Measurements from ENCODE around the gene C1orf87.
A peak's percentile ranks its signal among the peaks of the same experiment; 100 is the strongest.
"Not testable (repeated sequence)": the region's sequence is repeated elsewhere in the genome, so short reads cannot be mapped to it uniquely, and the experiment has no call there.

C1orf87 gene

DNA sequence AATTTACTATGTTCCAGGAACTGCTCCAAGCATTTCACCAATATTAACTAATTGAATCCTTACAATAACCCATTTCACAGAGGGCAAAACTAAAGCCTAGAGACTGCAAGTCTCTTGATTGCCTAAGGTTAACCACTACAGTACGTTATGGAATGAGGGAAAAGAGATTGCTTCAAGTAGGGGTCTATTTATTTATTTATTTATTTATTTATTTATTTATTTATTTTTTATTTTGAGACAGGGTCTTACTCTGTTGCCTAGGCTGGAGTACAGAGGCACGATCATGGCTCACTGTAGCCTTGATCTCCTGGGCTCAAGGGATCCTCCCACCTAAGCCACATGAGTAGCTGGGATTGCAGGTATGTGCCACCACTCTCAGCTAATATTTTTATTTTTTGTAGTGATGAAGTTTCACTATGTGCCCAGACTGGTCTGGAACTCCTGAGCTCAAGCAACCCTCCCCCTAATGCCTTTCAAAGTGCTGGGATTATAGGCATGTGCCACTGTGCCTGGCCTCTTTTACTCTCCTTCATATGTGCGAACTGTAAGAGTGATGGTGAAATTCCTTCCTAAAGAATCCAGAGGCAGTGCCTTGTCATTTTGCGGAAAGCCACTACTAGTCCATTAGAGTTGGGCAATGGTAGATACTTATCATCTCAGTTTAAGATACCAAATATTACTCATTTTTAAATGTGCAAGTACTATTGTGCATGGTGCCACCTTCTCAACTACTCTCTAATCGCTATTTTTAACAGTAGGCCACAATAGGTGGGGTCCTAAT lies 81.3 kb downstream of the C1orf87 start:
- DNase-seq = no peak

DNA sequence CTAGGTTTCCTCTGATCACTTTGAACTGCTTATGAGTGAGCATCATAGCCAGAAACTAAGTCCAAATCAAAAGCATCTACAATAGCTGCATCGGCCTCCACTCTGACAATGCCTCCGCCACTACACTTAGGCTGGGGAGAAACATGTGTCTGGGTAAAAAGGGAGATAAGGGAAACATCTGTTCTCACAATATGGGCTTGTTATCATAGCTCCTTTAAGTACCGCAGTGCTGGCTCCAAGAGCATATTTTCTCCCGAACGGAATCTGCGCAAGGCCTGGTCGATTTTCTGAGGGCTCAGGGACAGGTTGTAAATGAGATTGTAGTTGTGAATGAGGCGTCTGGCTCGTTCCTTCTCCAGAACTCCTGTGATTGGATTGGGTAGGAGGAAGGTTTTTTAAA lies 83.1 kb downstream of the C1orf87 start:
- no peak for DNase-seq

DNA sequence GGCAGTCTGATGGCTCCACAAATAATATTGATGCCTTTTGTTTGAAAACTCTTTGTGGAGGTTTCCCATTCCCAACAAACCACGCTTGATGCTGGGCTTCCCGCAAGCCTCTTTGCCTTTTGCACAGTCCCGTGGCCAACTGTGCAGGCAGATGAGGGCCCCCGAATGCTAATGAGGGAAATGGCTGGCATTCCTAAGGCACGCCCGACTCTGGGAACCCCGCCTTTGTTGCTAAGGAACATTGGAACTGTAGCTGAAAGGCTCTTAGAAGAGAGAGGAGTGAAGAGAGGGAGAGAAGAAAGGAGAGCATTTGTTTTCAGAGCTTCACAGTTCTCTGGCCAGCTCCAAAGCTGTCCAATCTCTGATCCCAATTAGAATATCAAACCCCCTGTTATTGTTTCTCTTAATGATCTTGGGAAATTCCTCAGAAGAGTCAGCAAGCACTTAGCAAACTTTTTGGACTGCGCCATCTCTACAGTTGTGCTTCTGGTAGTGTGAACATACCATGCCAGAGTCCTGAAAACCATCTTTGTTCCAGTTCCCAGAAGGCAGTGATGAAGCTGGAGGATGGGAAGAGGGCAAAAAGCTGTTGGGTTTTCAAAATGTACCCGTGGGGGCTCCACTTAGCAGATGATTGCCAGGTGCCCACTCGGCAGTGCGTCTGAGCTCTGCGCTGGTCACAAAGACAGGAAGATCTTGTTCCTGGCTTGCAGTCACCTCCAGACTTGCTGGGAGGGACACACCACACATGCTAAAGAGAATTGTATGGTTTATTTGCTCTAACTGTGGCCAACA lies 86.9 kb downstream of the C1orf87 start:
- DNase-seq = no peak

DNA sequence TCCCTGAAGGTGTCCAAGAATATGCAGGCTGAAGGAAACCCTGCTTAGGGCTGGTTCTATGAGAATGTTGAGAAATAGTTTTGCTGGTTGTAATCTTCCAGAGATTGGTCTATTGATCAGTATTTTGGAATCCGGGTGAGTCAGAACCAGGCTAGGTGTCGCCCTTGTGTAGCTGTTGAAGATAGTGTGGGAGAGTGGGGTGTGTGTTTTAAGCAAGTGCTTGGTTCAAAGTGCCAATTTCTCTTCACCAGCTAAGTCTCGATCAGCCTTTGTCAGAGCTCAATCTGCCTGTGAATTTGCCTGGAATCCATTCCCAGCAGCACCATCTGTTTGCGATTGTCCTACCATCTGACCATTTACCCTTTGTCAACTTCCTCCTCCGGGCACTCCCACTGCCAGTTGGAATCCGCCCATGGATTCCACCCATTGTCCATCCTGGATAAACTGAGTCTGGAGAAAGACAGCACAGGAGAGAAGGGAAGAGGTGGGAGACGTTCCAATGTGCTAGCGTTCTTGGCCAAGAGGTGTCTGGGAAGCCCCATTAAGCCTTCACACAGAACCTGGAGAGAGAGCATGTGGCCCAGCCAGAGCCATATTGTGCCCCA lies 87.6 kb downstream of the C1orf87 start:
- no peak for DNase-seq

DNA sequence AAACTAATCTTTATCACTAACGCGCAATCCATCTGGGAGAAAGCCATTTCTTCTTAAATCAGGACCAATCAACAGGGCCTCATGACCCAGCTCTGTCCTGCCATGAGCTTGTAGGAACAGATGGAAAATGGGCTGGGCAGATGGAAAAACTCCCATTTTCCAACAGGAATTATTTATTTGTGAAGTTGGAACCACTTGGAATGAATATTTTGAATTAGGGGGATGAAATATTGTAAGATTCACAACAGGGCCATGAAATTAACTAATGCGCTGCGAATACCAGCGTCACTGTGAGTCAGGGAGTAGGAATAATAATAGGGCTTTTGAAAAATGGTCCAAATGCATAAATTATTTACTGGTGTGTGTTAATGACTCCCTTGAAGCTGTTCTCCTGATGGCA lies 93.9 kb downstream of the C1orf87 start:
- no peak for DNase-seq

DNA sequence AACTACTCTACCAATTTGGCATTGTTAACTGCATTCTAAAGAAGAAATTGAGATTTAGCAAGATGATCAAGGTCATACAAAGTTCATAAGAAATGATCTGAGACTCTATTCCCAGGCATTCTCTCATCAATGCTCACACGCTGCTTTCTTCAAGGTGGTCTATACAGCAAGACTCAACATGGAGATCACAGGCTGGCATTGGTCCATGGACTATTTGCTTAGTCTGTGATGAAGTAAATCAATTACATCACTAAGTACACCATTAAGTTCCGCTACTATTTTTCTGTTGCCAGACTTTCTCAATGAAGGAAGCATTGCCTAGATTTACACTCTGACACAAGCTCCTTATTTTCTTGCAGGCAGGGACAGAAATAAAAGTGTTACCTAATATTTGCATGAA lies 95.1 kb downstream of the C1orf87 start:
- DNase-seq = no peak

DNA sequence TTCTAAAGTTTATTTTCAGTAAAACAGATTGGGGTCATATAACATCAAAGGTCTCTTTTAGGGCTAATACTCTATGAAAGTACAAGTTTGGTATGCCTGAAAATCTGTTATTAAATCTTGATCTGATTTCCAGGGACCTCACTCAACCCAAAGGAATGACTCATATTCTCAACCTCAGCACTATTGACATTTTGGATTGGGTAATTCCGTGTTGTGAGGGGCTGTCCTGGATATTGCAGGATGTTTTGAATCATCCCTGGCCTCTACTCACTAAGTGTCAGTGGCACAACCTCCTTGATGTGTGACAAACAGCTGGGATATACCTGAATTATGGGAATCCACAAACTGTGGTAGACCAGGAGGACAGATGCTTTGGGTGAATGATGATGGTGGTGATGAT lies 95.5 kb downstream of the C1orf87 start:
- no peak for DNase-seq

DNA sequence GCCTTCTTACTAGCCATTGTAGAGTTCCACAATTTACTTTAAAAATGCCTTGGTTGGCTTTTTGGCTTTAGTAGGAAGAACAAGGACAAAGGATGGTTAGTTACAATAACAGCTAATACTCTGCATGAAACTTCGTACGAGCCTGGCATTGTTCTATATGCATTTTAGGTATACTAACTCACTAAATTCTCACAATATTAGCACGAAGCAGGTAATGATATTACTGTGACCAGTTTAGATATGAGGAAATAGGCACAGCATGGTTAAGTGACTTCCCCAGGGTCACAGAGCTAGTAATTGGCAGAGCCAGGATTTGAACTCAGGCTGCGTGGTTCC lies 96.5 kb downstream of the C1orf87 start:
- no peak for DNase-seq

DNA sequence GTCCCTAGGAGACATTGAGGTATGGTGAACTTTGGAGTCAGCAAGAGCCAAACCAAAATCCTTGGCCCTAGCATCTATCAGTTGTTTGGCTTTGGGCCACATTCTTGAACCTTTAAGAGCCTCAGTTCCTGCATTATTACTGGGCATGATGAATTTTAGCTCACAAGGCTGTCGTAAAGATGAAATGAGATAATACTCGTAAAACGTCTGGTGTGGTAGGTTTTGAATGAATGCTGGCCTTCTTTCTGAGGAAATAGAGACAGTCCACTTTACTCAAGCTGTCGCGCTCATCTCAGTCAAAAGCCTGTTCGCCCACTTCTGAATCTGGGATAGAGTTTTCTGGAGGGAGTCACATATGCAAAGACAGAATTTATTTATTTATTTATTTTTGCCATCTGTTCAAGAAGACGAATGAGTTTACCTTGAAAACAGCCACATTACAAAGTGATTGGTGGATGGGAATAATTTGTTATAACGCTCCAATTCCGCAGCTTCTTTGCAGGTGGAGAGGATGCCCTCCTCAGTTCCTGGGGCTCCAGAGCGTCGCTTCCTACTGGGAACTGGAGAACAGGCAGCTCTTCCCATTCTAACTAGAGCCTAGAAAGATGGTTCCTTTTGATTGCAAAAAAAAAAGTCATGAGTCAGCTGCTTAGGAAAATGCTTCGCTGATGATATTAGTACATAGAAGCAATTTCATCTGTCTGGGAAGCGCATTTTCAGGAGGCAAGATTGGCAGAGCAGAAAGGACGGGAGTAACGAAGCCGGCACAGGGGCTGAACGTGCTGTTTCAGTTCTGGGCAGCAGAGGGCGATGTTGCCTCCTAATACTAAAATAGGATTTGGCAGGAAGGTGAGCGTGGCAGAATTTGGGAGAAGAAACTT lies 97.1 kb downstream of the C1orf87 start:
- no peak for DNase-seq

DNA sequence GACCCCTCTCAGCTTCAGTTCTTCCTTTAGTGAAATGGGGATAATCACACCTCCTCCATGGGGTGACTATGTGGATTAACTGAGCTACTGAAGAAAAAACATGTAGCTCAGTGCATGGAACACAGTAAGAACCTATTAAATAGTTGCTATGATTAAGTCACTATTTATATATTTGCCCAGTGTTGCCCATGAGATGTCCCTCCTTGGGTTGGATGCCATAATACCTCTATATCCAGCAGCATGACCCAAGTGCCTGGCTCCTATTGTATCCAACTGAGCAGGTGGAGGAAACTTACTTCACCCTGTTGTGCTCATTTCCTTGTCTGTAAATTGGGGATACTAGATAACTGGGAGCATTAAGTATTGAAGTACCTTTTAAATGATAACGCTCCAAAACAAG lies 99.9 kb downstream of the C1orf87 start:
- DNase-seq = no peak

DNA sequence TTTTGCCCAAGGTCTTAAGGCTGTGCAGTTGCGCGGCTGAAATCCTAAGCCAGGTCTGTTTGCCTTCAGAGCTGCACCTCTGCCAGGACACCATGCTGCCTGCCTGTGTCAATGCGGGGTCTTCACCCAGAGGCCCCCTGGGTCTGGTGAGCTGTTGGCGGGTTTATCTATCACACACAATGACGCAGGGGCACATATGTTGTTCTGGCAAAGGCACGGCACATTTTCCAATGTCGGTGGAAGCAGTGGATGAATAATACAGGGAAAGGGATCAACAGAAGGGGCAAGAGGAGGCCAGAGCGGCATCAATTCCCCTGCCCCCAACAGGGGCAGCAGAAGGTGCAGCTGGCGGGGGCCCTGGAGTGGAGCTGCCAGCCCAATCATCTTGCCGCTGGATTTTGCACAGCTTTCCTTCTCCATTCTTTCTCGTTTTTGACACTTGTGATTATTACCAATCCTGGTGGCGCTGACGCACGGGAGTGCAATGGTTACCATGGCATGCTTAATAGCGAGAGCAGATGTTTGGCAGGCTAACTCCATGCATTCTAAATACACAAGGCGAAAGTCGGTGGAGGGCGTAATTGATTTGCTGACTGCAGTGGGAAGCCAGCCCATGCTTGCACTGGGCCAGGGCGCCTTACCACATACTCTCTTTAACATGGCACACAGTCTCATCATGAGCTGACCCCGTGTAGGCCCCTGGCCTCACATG lies 101.2 kb downstream of the C1orf87 start:
- no peak for DNase-seq

DNA sequence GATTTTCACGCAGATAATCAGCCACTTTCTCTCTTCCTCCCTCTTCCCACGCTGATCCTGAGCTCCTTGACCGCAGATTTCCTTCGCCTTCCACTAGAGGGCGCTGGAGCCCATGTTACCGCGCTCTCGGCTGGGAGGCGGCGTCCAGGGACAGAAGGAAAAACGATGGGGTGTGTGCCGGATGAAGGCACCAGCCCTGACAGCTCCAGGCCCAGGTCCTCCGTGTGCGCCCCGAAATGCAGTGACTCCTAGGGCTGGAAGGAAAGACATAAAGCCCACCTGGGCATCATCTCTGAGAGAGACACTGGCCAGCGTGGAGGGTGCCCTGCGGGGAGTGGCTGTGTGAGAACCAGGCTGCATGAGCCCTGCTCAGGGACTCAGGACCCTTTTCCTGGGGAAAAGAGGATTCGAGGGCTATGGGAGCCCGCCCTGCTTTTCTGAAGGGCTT lies 102.1 kb downstream of the C1orf87 start:
- DNase-seq = peak; percentile 36

DNA sequence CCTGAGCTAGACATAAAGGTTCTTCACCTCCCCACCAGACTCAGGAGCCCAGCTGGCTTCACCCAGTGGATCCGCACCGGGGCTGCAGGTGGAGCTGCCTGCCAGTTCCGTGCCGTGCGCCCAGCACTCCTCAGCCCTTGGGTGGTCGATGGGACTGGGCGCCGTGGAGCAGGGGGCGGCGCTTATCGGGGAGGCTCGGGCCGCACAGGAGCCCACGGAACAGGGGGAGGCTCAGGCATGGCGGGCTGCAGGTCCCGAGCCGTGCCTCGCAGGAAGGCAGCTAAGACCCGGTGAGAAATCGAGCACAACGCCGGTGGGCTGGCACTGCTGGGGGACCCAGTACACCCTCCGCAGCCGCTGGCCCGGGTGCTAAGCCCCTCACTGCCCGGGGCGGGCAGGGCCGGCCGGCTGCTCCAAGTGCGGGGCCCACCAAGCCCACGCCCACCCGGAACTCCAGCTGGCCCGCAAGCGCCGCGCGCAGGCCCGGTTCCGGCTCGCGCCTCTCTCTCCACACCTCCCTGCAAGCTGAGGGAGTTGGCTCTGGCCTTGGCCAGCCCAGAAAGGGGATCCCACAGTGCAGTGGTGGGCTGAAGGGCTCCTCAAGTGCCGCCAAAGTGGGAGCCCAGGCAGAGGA lies 103.9 kb downstream of the C1orf87 start:
- not testable (repeated sequence) for DNase-seq

DNA sequence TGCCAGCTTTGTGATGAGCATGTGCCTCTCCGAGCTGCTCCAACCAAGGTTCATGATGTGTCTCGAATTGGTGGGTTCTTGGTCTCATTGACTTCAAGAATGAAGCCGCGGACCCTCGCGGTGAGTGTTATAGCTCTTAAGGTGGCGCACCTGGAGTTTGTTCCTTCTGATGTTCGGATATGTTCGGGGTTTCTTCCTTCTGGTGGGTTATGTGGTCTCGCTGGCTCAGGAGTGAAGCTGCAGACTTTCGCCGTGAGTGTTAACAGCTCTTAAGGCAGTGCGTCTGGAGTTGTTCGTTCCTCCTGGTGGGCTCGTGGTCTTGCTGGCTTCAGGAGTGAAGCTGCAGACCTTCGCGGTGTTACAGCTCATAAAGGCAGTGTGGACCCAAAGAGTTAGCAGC lies 104.8 kb downstream of the C1orf87 start:
- DNase-seq = not testable (repeated sequence)

DNA sequence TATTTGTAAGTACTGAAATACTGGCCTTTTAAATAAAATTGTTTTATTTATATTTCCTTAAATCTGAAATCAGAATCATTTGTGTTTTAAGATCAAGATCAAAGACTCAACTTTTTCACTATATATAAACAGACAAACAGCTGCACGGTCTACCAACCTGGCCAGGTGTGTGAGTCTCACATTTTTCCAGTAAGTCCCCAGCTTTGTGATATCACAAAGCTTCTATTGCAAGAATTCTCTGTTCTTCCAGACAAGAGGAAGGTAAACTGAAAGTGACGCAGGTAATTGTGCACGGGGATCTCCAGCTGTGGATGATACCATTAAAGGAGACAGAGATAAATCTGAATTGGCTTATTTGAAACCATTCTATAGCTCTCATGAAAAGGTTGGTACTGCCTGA lies 105.8 kb downstream of the C1orf87 start:
- no peak for DNase-seq

DNA sequence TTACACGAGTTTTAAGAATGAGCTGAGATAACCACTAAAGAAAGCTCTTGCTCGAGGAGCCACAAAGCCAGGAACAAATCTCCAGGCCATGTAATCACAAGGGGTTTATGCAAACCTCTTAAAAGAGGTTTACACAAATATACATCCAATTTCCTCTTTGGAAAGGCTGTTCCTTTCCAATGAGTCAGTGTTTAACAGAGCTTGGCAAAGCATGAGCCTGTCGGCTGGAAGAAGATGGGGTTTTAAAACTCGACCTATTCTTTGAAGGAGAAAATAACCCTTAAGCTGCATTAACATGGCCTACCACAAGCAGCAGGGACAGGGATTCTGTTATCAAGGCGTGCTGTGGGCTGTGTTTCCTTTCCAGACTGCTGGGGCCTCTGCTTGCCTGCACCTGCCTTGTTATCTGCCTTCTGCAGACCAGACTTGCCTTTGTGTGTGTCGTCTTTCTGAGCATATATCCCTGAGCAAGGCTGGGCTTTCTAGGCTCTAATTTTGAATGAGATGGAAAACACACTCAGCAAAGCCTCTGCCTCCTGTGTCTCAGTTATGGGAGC lies 106.4 kb downstream of the C1orf87 start:
- peak; percentile 25 for DNase-seq

DNA sequence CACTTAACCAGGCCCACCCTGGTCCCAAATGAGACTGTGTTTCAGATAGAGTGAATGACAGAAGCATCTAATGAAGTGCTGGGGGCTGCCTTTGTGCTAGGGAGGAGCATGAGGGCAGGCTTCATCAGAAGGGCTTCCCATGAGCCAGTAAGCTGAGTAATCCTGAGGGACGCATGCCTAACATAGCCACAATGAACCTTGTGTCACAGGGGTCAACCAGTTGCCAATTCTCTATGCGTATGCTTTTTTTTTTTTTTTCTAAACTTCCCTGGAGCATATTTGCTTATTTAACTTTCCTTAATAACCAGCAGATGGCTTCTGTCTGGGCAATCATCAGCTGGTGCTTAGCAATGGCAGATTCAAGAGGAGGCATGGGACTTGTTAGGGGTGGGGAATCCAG lies 121.5 kb downstream of the C1orf87 start:
- no peak for DNase-seq

DNA sequence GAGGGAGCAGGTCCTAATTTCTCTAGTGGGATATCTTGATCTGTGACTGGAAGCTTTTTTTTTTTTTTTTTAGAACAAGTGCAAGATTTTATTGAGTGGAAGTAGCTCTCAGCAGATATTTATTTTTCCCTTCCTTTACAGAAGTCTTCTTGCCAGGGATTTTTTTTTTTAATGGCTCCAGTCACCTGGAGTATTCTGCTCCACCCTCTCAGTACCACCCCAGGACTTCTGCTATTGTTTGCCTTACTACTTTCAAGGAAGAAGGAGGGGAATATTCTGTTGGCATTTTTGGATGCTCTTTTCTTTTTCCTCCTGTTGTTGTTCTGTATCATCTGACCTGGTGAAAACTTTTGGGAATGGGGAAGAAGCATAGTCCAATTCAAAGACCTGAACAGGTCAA lies 123.9 kb downstream of the C1orf87 start:
- DNase-seq = no peak

DNA sequence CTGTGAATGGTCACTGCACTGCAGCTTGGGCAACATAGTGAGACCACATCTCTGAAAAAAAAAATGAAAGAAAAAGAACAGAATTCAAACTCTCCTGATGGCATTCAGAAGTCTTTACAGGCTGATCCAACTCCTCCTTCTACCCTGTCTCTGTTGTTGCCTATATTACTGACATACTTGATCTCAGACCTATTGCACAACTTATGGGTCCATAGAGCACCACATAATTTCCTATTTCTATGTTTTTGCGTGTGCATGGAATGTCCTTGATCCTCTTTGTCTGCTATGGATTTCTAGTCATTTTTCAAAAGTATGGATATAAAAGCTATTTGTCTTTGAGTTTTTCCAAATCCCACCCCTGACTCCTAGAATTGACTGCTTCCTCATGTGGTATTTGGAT lies 124.6 kb downstream of the C1orf87 start:
- DNase-seq = no peak

DNA sequence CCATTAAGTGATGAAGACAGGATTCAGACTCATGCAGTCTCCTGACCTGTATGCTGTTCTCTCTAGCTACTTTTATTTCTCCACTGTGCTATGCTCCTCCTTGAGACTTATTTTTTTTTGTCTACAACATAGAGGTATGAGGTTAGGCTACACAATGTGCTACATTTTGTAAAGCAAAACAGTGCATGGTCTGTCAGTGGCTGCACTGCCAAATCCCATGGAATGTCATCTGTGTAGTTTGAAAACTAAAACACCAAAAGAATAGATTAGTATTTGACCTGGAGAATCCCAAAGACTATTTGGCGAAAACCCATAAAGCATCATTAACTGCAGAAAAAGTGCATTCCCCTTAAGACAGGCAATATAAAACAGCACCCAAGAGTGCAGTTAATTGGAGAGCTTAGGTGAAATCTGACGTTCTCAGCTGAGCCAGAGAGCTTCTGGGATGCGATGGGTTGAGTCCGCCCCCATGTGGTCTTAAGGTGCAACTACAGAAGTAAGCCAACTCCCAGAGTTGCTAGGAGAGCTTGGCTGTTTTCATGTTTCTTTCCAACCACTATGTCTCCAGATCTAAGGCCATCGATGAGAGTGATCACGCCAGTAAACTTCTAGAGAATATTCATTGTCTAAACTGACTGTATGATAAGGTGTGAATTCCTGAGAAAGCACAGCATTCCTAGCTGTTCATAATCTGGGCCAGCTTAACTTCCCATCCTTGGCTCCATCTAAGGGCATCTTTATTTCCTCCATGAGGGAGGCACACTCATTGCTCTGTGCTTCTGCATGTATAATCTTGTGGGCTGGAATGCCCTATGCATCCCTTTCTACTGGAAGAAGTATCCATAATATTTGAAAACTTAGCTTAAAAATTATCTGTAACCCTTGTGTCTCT lies 126.3 kb downstream of the C1orf87 start:
- DNase-seq = peak; percentile 28
